ENCODE results near the gene RBM38. TPM values are rescaled to one million over a fixed set of nuclear protein-coding genes. Genes with fewer than 3 reads are reported as not detected.
A peak's percentile ranks its signal among the peaks of the same experiment; 100 is the strongest.

RBM38 gene
- total and polyA plus RNA-seq, 10 of the 15 experiments (the other 5 are each of a cell fraction or from before 2014, with no cell fraction given): 0.32 to 118 (median 25.2) TPM

- no peak for TF ChIP-seq RCOR1 (conservative IDR thresholded peaks at IDR 0.05; ENCODE audit: low read depth, low read length)
- 0 out of 2 replicates have a peak, but pooled peaks have one; percentile 26 for TF ChIP-seq POLR2A (IDR thresholded peaks at IDR 0.05; ENCODE audit: low read depth, low read length)
- Histone ChIP-seq H4K20me1 (ENCODE audit: control insufficient read depth, insufficient read depth) (no peaks in the 10 kb centered on the region), H3K27ac (ENCODE audit: control insufficient read depth, insufficient read depth) (no peak overlapping the region), H3K4me1 (ENCODE audit: control insufficient read depth, insufficient read depth, low read length) (no peaks in the 10 kb centered on the region), H3K27me3 (replicated peaks in 1 of 2; ENCODE audit: control insufficient read depth in 2 of 2, insufficient read depth in 2 of 2, low read length in 1 of 2) (no peaks in the 10 kb centered on the region), H3K9ac (ENCODE audit: control insufficient read depth, insufficient read depth, low read length) (no peak overlapping the region), H3K4me2 (ENCODE audit: control insufficient read depth, insufficient read depth) (no peak overlapping the region), H3K9me3 (replicated peaks; ENCODE audit: control insufficient read depth, insufficient read depth, low read length) (no peaks in the 10 kb centered on the region), H3K4me3 (no peak overlapping the region), H2AFZ (ENCODE audit: control insufficient read depth, low read depth, low read length) (no peak overlapping the region), H3K79me2 (ENCODE audit: control insufficient read depth, insufficient read depth, low read length) (no peaks in the 10 kb centered on the region), H3K36me3 (ENCODE audit: control insufficient read depth in 2 of 2, insufficient read depth in 2 of 2, low read length in 1 of 2) (peaks cover 40 to 65% of the 10 kb centered on the region in 2 experiments)
- intact Hi-C loops (cut with micrococcal nuclease; ENCODE audit: unreplicated experiment) (no loop called here), in situ Hi-C loops (cut with MboI) (no loop called here)
- WGBS (ENCODE audit: insufficient coverage, insufficient replicate concordance, low lambda C conversion rate, missing lambda C conversion rate): over 99% methylated on average over 9 of the region's 9 CpGs
- ChIA-PET SMC1A (ENCODE audit: uncharacterized antibody, unreplicated experiment) (no interaction called here), CTCF (interaction anchor here (1.2 to 1.5 kb wide), 2 partner anchors 23 to 128 kb away, joined by 3 to 5 read pairs; no protein-coding TSS in a partner anchor), RAD21 (ENCODE audit: unreplicated experiment) (no interaction called here), POLR2A (no interaction called here)
- DNase-seq (ENCODE audit: low read depth, low spot score): no peak
- no peak for ATAC-seq
- BruUV-seq (replicated peaks): no TSS peak
- FAIRE-seq: no peak
These were observed 20.9 kb upstream of the RBM38 start for GRCh38 chr20:57370316-57370715.

- DNase-seq (ENCODE audit: low read depth, low spot score): no peak
- Histone ChIP-seq H3K4me1 (ENCODE audit: control insufficient read depth, insufficient read depth, low read length) (no peaks in the 10 kb centered on the region), H3K9ac (ENCODE audit: control insufficient read depth, insufficient read depth, low read length) (no peak overlapping the region), H3K4me2 (ENCODE audit: control insufficient read depth, insufficient read depth) (no peak overlapping the region), H3K9me3 (replicated peaks; ENCODE audit: control insufficient read depth, insufficient read depth, low read length) (no peaks in the 10 kb centered on the region), H3K27me3 (replicated peaks in 1 of 2; ENCODE audit: control insufficient read depth in 2 of 2, insufficient read depth in 2 of 2, low read length in 1 of 2) (no peaks in the 10 kb centered on the region), H4K20me1 (ENCODE audit: control insufficient read depth, insufficient read depth) (no peaks in the 10 kb centered on the region), H3K27ac (ENCODE audit: control insufficient read depth, insufficient read depth) (no peak overlapping the region), H3K4me3 (no peak overlapping the region), H2AFZ (ENCODE audit: control insufficient read depth, low read depth, low read length) (no peak overlapping the region), H3K79me2 (ENCODE audit: control insufficient read depth, insufficient read depth, low read length) (no peaks in the 10 kb centered on the region), H3K36me3 (ENCODE audit: control insufficient read depth in 2 of 2, insufficient read depth in 2 of 2, low read length in 1 of 2) (peaks cover 43 to 62% of the 10 kb centered on the region in 2 experiments)
- TF ChIP-seq NR2C1 (IDR thresholded peaks at IDR 0.05): no peak
- CTCF ChIA-PET: no interaction called here
- intact Hi-C loops (cut with micrococcal nuclease; ENCODE audit: unreplicated experiment) (no loop called here), in situ Hi-C loops (cut with MboI) (no loop called here)
- RAD21 ChIA-PET (ENCODE audit: unreplicated experiment): no interaction called here
- SMC1A ChIA-PET (ENCODE audit: uncharacterized antibody, unreplicated experiment): no interaction called here
- POLR2A ChIA-PET: no interaction called here
- 69% methylated on average over 4 of the region's 4 CpGs for WGBS (ENCODE audit: insufficient coverage, insufficient replicate concordance, low lambda C conversion rate, missing lambda C conversion rate)
- FAIRE-seq: no peak
- no peak for ATAC-seq
- TSS peak; percentile 28 for BruUV-seq (replicated peaks)
These were observed 19.8 kb upstream of the RBM38 start for GRCh38 chr20:57371363-57371762.

All from GM12878 (cell line).